Activated T-cell treated with anti-CD3 and anti-CD28 coated beads, Interleukin-2, amount 50 U/mL, for 48 hours (primary cell): ENCODE results near the gene TCAIM.

Experiments
- DNase-seq, 2 experiments: peaks; one replicate each; pipeline ENCODE4 v3.0.0-alpha.2; 2020

The TCAIM gene

DNA sequence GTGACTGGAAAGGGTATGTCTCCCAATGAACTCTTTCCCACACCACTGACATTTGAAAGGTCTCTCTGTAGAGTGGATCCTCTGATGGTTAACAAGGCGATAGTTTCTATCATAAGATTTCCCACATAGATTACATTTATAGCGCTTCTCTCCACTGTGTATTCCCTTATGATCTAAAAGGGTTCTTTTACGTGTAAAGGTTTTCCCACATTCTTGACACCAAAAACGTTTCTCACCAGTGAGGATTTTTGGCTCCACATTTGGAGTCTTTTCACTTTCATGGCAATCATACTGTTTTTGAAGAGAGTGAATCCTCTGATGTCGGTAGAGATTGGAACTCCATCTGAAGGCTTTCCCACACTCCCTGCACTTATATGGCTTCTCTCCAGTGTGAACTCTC is 108.4 kb downstream of the TCAIM start:
- DNase-seq, result no peak

DNA sequence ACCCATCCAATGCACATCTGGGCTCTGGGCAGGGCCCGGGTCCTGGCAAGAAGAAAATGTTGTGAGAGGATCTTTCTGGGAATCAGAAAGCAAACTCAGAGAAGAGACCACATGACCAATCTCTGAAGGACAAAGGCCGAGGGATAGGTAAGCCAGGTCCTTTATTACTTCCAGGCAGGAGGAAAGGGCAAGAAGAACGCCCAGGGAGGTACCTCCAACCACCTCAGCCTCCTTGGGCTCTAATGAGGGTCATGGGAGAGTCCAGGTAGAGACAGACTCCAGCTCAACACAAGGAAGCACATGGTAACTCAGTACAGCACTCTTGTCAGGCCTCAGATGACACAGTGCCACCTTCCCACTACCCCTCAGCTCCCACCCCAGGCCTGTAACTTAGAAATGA is 112.9 kb downstream of the TCAIM start:
- DNase-seq, result no peak

DNA sequence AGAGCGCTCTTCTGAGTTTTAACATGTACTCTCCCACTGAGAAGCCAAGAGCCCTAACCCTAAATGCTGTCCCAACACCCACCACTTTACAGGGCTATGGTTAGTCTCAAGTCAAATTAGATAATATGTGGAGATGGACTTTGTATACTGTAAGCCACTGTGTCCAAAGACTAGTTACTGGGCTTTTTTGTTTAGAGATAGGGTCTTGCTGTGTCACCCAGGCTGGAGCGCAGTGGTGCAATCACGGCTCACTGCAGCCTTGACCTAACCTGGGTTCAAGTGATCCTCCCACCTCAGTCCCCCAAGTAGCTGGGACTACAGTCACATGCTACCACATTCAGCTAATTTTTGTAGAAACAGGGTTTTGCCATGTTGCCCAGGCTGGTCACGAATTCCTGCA is 115.7 kb downstream of the TCAIM start:
- no peak for DNase-seq

DNA sequence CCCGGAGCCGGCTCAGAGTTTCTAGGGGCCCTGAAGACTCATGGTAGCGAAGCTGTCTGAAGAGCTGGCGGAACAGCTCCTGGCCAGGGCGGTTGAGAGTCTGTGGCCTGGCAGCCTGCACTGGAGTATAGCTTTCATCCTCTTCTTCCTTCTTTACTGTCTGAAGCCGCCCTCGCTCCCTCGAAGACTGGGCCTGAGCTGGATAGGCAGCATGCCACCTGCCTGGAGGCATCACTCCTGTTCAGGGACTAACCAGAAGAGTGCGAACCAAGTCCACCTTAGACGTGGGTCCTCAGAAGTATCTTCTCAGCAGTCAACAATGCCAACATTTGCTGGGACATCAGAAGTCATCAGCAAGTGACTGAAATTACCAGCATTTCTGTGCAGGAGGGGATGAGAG is 116.8 kb downstream of the TCAIM start:
- DNase-seq, result no peak
